GM12878 (cell line): ENCODE results near the gene CLEC2B. TPM values are rescaled to one million over a fixed set of nuclear protein-coding genes. Genes with fewer than 3 reads are reported as not detected.

ENCODE experiments used
- ATAC-seq: fragments of 200-7000 bp; cut with Tn5 transposase; 3 replicates; pipeline ENCODE4 v1.9.1; 2020; ENCODE audit warnings: mild to moderate bottlenecking, moderate library complexity
- BruUV-seq: library from RNA; stranded (reverse); fragments of 400-500 nt; replicated peaks from 2 replicates; lab custom pipeline; 2021; lab: Mats Ljungman, UMichigan
- CTCF ChIA-PET: fragments of 300-600 bp; sonication (Branson Sonifier 250); formaldehyde crosslinking; extraction: SDS; loops from one replicate; lab custom pipeline; 2021; ENCODE audit warnings: inconsistent platforms; lab: Yijun Ruan, JAX
- POLR2A ChIA-PET: fragments of 350-600 bp; formaldehyde crosslinking; extraction: SDS; loops from one replicate; lab custom pipeline; 2021; ENCODE audit warnings: inconsistent platforms; lab: Charles Lee
- RAD21 ChIA-PET: fragments of 300-600 bp; sonication (Branson Sonifier 250); formaldehyde crosslinking; loops from one replicate; lab custom pipeline; 2023; ENCODE audit warnings: antibody characterized with exemption; ENCODE audit not compliant: unreplicated experiment; lab: Charles Lee
- SMC1A ChIA-PET: fragments of 300-600 bp; sonication (Branson Sonifier 250); formaldehyde crosslinking; loops from one replicate; lab custom pipeline; 2023; ENCODE audit not compliant: unreplicated experiment, uncharacterized antibody; lab: Charles Lee
- DNase-seq: peaks from one replicate; pipeline ENCODE4 v3.0.0-alpha.2; 2011; ENCODE audit warnings: low read depth, low spot score
- FAIRE-seq: peaks from 3 replicates; lab custom pipeline; 2011; peaks lifted over from hg19 to GRCh38; lab: Jason Lieb, UNC
- H2AFZ ChIP-seq: 2 replicates; pipeline ENCODE4 v1.6.0; 2011; ENCODE audit warnings: low read depth, low read length, control low read depth; ENCODE audit not compliant: control insufficient read depth
- H3K27ac ChIP-seq: 2 replicates; pipeline ENCODE4 v1.5.1; 2011; ENCODE audit warnings: control low read depth; ENCODE audit not compliant: control insufficient read depth, insufficient read depth
- H3K27me3 ChIP-seq, 2 experiments: replicated peaks in 1 of 2; 2 replicates each; pipeline versions ENCODE4 v1.6.0 to v1.6.1; 2011; ENCODE audit warnings: low read length in 1 of 2; ENCODE audit not compliant: control insufficient read depth in 2 of 2, insufficient read depth in 2 of 2
- H3K36me3 ChIP-seq, 2 experiments: 2 replicates each; pipeline ENCODE4 v1.5.1; 2011; ENCODE audit warnings: low read length in 1 of 2; ENCODE audit not compliant: control insufficient read depth in 2 of 2, insufficient read depth in 2 of 2
- H3K4me1 ChIP-seq: 2 replicates; pipeline ENCODE4 v1.6.1; 2011; ENCODE audit warnings: mild to moderate bottlenecking, low read length, moderate library complexity, mixed read lengths; ENCODE audit not compliant: control insufficient read depth, insufficient read depth
- H3K4me2 ChIP-seq: 2 replicates; pipeline ENCODE4 v1.6.0; 2011; ENCODE audit warnings: control low read depth; ENCODE audit not compliant: control insufficient read depth, insufficient read depth
- H3K4me3 ChIP-seq: fragments of 200-600 bp; sonication (generic); 2 replicates; pipeline ENCODE4 v1.5.1; 2016
- H3K79me2 ChIP-seq: 2 replicates; pipeline ENCODE4 v1.6.0; 2011; ENCODE audit warnings: low read length; ENCODE audit not compliant: control insufficient read depth, insufficient read depth
- H3K9ac ChIP-seq: 2 replicates; pipeline ENCODE4 v1.8.0; 2011; ENCODE audit warnings: low read length, control low read depth, mixed read lengths; ENCODE audit not compliant: control insufficient read depth, insufficient read depth
- H3K9me3 ChIP-seq: replicated peaks from 3 replicates; pipeline ENCODE4 v1.5.1; 2011; ENCODE audit warnings: mild to moderate bottlenecking, low read length; ENCODE audit not compliant: control insufficient read depth, insufficient read depth
- H4K20me1 ChIP-seq: 2 replicates; pipeline ENCODE4 v1.6.0; 2011; ENCODE audit not compliant: control insufficient read depth, insufficient read depth
- CBX3 ChIP-seq: fragments of 200-600 bp; sonication (generic); IDR thresholded peaks from 2 replicates; pipeline ENCODE4 v1.6.1; 2016; ENCODE audit warnings: low read depth, borderline replicate concordance
- CTCF ChIP-seq, 3 experiments: IDR thresholded peaks in 2 of 3; conservative IDR thresholded peaks in 1 of 3; 2 replicates each; pipeline ENCODE4 v1.5.1; 2011; ENCODE audit warnings: low read depth in 3 of 3, low read length in 3 of 3, mild to moderate bottlenecking in 3 of 3, control low read depth in 2 of 3, moderate library complexity in 2 of 3, inconsistent platforms in 1 of 3, mixed read lengths in 1 of 3; ENCODE audit not compliant: control insufficient read depth in 2 of 3, insufficient read depth in 1 of 3; ENCODE audit errors: extremely low read depth in 1 of 3
- E2F8 ChIP-seq: fragments of 450-650 bp; IDR thresholded peaks from 2 replicates; pipeline ENCODE4 v1.6.1; 2018; ENCODE audit warnings: mild to moderate bottlenecking, low read depth, moderate library complexity; ENCODE audit not compliant: partially characterized antibody
- E4F1 ChIP-seq: fragments of 450-650 bp; IDR thresholded peaks from 2 replicates; pipeline ENCODE4 v1.6.1; 2018; ENCODE audit warnings: borderline replicate concordance, mild to moderate bottlenecking; ENCODE audit not compliant: partially characterized antibody
- ESRRA ChIP-seq: IDR thresholded peaks from 2 replicates; pipeline ENCODE4 v1.6.1; 2012; ENCODE audit warnings: mild to moderate bottlenecking, low read length, improper control_type of control experiment
- MYB ChIP-seq: fragments of 150-350 bp; IDR thresholded peaks from 2 replicates; pipeline ENCODE4 v1.6.1; 2014; ENCODE audit warnings: mild to moderate bottlenecking, low read depth, low read length, borderline replicate concordance
- NR2F1 ChIP-seq: fragments of 450-650 bp; conservative IDR thresholded peaks from 2 replicates; pipeline ENCODE4 v1.6.1; 2017; ENCODE audit warnings: mild to moderate bottlenecking
- NRF1 ChIP-seq: conservative IDR thresholded peaks from 2 replicates; pipeline ENCODE4 v1.6.1; 2011; ENCODE audit warnings: mild to moderate bottlenecking, low read depth, low read length, improper control_type of control experiment
- PAX8 ChIP-seq: fragments of 450-650 bp; IDR thresholded peaks from 2 replicates; pipeline ENCODE4 v1.6.1; 2017; ENCODE audit warnings: mild to moderate bottlenecking, moderate library complexity
- RUNX3 ChIP-seq: IDR thresholded peaks from 2 replicates; pipeline ENCODE4 v1.6.1; 2012; ENCODE audit warnings: low read length, inconsistent platforms
- SREBF2 ChIP-seq: IDR thresholded peaks from 2 replicates; pipeline ENCODE4 v1.6.1; 2012; ENCODE audit warnings: mild to moderate bottlenecking, low read length
- SUPT20H ChIP-seq: IDR thresholded peaks from 2 replicates; pipeline ENCODE4 v1.6.1; 2011; ENCODE audit warnings: low read depth, mild to moderate bottlenecking, low read length, moderate library complexity, borderline replicate concordance; ENCODE audit not compliant: control insufficient read depth
- TAF1 ChIP-seq: IDR thresholded peaks from 2 replicates; pipeline ENCODE4 v1.6.1; 2011; ENCODE audit warnings: mild to moderate bottlenecking, low read depth, low read length, borderline replicate concordance
- TCF7 ChIP-seq: IDR thresholded peaks from 2 replicates; pipeline ENCODE4 v1.6.1; 2014; ENCODE audit warnings: antibody characterized with exemption, borderline replicate concordance
- USF2 ChIP-seq: IDR thresholded peaks from 2 replicates; pipeline ENCODE4 v1.6.1; 2011; ENCODE audit warnings: low read depth, low read length, improper control_type of control experiment, borderline replicate concordance
- WRNIP1 ChIP-seq: IDR thresholded peaks from 2 replicates; pipeline ENCODE4 v1.6.1; 2011; ENCODE audit warnings: low read depth, low read length, improper control_type of control experiment, borderline replicate concordance
- WGBS: methylation state at CpG from one replicate; pipeline ENCODE4 v1.1.6; 2016; ENCODE audit warnings: low lambda C conversion rate; ENCODE audit not compliant: insufficient replicate concordance, insufficient coverage; ENCODE audit errors: missing lambda C conversion rate; 5-methylcytosine and 5-hydroxymethylcytosine counted together
- in situ Hi-C: fragments of 300-500 bp; cut with MboI; formaldehyde crosslinking; loops from 9 replicates; pipeline ENCODE4 v1.14.3; 2018; ENCODE audit warnings: mixed read lengths
- intact Hi-C: fragments of 100-400 bp; cut with micrococcal nuclease; formaldehyde crosslinking; loops from one replicate; pipeline ENCODE4 v1.14.2; 2022; ENCODE audit not compliant: unreplicated experiment
- polyA plus RNA-seq, 11 experiments: library from polyadenylated mRNA; depleted of rRNA in 4 of 11; unstranded in 6 of 11; stranded (reverse) in 5 of 11; fragments of >200 nt; fragmentation: Nextera tagmentation in 4 of 11; fragmentation: Illumina TruSeq in 1 of 11; extraction: Ambion mirVana in 4 of 11; extraction: Trizol in 1 of 11; gene quantifications; 1 replicate in 1 of 11; 2 replicates in 10 of 11; pipeline versions ENCODE4 v1.2.1 to v1.2.3, GENCODE V29; 2011 to 2016; ENCODE audit warnings: inconsistent platforms in 2 of 11, missing spikeins in 2 of 11, low read depth in 1 of 11
- total RNA-seq, 4 experiments: library from RNA; depleted of rRNA in 3 of 4; stranded (reverse); fragments of >200 nt in 3 of 4; fragmentation: Illumina TruSeq in 1 of 4; extraction: Trizol in 1 of 4; gene quantifications; 2 replicates each; pipeline versions ENCODE4 v1.2.1 to v1.2.3, GENCODE V29; 2013 to 2021

CLEC2B gene
- total and polyA plus RNA-seq, 10 of the 15 experiments (the other 5 are each of a cell fraction or from before 2014, with no cell fraction given), result 7.1 to 21.6 (median 12.0) TPM

- no TSS peak for BruUV-seq
- ChIA-PET RAD21 (interaction anchor here (1.0 to 1.5 kb wide), 2 partner anchors 61 to 68 kb away, joined by 3 to 4 read pairs; no protein-coding TSS in a partner anchor), SMC1A (interaction anchor here (1.2 to 6.5 kb wide), 2 partner anchors 61 to 116 kb away, joined by 3 to 34 read pairs; no protein-coding TSS in a partner anchor), POLR2A (no interaction called here), CTCF (interaction anchor here (0.5 to 7.8 kb wide), 4 partner anchors 20 to 115 kb away, joined by 3 to 67 read pairs (median 4); no protein-coding TSS in a partner anchor)
- DNase-seq (no peak), FAIRE-seq (no peak), ATAC-seq (no peak)
- Histone ChIP-seq H3K27ac (no peak overlapping the region), H3K79me2 (no peaks in the 10 kb centered on the region), H3K9me3 (no peaks in the 10 kb centered on the region), H3K36me3 (no peaks in the 10 kb centered on the region), H3K9ac (no peak overlapping the region), H3K4me1 (no peaks in the 10 kb centered on the region), H3K4me3 (no peak overlapping the region), H2AFZ (no peak overlapping the region), H3K4me2 (peak overlapping the region; percentile 9; the same call in 1 of the 2 replicates), H4K20me1 (no peaks in the 10 kb centered on the region), H3K27me3 (no peaks in the 10 kb centered on the region; a peak in 2 of 4 replicates)
- in situ Hi-C loops, result no loop called here
- intact Hi-C loops, result loop anchor here (10.0 kb wide), 1 partner anchor 204 kb away; the partner anchor contains the start of gene CLEC12B
- 0% methylated on average over 2 of the region's 2 CpGs for WGBS
- TF ChIP-seq NR2F1 (0 out of 2 replicates have a peak, but pooled peaks have one; percentile 15), MYB (no peak), TAF1 (no peak), CBX3 (no peak), PAX8 (no peak), SUPT20H (no peak), E4F1 (no peak), NRF1 (no peak), E2F8 (no peak), WRNIP1 (no peak), USF2 (no peak), TCF7 (no peak), RUNX3 (peak; percentile 18; the same call in 1 of the 2 replicates), ESRRA (no peak), SREBF2 (no peak), CTCF (IDR thresholded peaks at IDR 0.05 in 2 of 3, conservative IDR thresholded peaks at IDR 0.05 in 1 of 3; ENCODE audit: control insufficient read depth in 2 of 3, extremely low read depth in 1 of 3, insufficient read depth in 1 of 3, low read depth in 3 of 3, low read length in 3 of 3) (no peak)
Measured at GRCh38 chr12:9810671-9811070, 58.5 kb downstream of the CLEC2B start.
